ENCODE results near the gene ADAMTS14. TPM values are rescaled to one million over a fixed set of nuclear protein-coding genes. Genes with fewer than 3 reads are reported as not detected.
"Not testable (repeated sequence)": the region's sequence is repeated elsewhere in the genome, so short reads cannot be mapped to it uniquely, and the experiment has no call there.

Gene ADAMTS14
- total RNA-seq, 1 donor from 2014 or later: 1.4 TPM

GRCh38 chr10:70664702-70665195, 7.6 kb upstream of the ADAMTS14 start:
- H3K27ac Mint-ChIP-seq: peak overlapping the region; percentile 45
- peaks cover 20% of the 10 kb centered on the region for H3K27me3 Mint-ChIP-seq
- TF ChIP-seq CTCF (conservative IDR thresholded peaks at IDR 0.05): no peak
- DNase-seq (ENCODE audit: extremely low spot score, unreplicated experiment): peak; percentile 64
- no peaks in the 10 kb centered on the region for H3K9me3 Mint-ChIP-seq
- H3K4me1 Mint-ChIP-seq (ENCODE audit: unreplicated experiment): peaks cover 16% of the 10 kb centered on the region
- H3K36me3 Mint-ChIP-seq: no peaks in the 10 kb centered on the region
- no peak overlapping the region for H3K4me3 Mint-ChIP-seq

DNA sequence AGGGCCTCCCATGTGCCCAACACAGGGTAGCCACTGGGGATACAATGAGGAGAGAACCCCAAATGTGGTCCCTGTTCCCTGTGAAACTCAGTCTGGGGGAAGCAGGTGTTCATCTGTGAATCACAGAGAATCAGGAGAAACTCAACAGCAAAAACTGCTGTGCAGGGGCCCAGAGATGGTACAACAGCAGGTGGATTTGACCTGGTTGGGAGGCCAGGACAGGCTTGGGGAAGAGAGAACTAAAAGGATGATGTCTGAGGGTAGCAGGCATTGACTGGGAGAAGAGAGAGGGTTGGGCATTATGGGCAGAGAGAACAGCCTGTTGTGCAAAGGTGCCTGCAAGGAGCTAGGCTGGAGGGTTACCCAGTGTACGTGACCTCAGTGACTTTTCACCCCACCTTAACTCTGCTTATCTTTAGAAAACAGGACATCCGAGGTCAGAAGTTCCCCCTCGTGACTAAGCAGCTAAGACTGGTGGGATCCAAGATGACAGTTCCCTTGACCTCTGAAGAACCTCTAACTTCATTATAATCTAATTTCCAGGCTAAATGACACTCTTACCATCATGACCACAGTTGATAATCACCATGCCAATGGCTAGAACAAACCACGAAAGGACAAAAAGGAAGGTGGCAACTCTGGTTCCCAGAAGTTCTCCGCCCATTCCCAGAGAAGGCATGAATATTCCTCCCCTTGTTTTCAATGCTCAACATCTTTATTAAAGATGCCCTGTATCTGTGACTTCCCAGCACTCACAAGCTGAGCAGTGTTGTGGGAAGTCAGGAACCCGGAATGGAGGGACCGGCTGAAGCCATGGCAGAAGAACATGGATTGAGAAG, 5.1 kb upstream of the ADAMTS14 start:
- TF ChIP-seq CTCF (conservative IDR thresholded peaks at IDR 0.05): no peak
- no peak overlapping the region for H3K4me3 Mint-ChIP-seq
- H3K4me1 Mint-ChIP-seq (ENCODE audit: unreplicated experiment): peaks cover 18% of the 10 kb centered on the region
- no peak for DNase-seq (ENCODE audit: extremely low spot score, unreplicated experiment)
- H3K27ac Mint-ChIP-seq: no peak overlapping the region
- peaks cover 3% of the 10 kb centered on the region for H3K9me3 Mint-ChIP-seq
- H3K36me3 Mint-ChIP-seq: no peaks in the 10 kb centered on the region
- H3K27me3 Mint-ChIP-seq: peaks cover 36% of the 10 kb centered on the region

GRCh38 chr10:70667818-70668217, 4.5 kb upstream of the ADAMTS14 start:
- H3K9me3 Mint-ChIP-seq; H3K27ac Mint-ChIP-seq; H3K36me3 Mint-ChIP-seq; DNase-seq (ENCODE audit: extremely low spot score, unreplicated experiment); H3K4me3 Mint-ChIP-seq: not testable (repeated sequence)
- H3K27me3 Mint-ChIP-seq: peaks cover 37% of the 10 kb centered on the region
- H3K4me1 Mint-ChIP-seq (ENCODE audit: unreplicated experiment): peaks cover 15% of the 10 kb centered on the region

DNA sequence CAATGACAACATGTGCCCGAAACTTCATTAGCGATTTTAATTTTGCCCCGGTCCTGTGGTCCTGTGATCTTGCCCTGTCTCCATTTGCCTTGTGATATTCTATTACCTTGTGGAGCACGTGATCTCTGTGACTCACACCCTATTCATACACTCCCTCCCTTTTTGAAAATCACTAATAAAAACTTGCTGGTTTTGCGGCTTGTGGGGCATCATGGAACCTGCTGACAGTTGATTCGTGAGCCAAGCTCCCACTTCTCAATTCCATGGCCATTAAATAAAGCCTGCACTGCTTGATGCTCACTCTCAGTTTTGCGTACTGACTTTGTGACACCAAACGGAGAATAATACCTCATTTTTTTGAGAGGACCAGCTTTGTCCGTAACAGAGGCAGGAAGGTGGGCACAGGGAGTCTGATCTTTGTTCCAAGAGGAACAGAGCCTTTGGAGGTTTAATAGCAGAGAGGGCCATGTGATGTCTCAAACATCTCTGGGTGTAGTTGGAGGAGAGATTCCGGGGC, 3.8 kb upstream of the ADAMTS14 start:
- H3K4me1 Mint-ChIP-seq (ENCODE audit: unreplicated experiment): peaks cover 22% of the 10 kb centered on the region
- H3K27ac Mint-ChIP-seq: no peak overlapping the region
- no peaks in the 10 kb centered on the region for H3K36me3 Mint-ChIP-seq
- no peak overlapping the region for H3K4me3 Mint-ChIP-seq
- TF ChIP-seq CTCF (conservative IDR thresholded peaks at IDR 0.05): no peak
- peaks cover 44% of the 10 kb centered on the region for H3K27me3 Mint-ChIP-seq
- no peak for DNase-seq (ENCODE audit: extremely low spot score, unreplicated experiment)
- peaks cover 3% of the 10 kb centered on the region for H3K9me3 Mint-ChIP-seq

DNA sequence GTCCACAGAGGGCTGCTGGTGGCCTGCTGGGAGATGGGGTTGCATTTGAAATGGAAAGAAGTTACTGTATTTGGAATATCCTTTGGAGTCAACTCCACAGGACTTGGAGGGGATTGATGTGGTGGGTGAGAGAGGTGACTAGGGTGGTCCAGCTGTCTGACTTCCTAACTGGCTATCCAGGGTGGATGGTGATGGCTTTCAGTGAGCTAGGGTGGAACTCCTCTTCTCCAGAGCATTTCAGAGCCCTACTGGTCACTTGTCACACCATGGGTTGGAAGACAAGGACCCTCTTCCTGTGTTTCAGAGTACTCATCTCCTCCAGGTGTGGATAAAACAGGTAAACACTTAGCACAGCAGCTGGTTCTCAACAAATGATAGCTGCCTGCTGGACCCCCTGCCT, 3.3 kb upstream of the ADAMTS14 start:
- H3K9me3 Mint-ChIP-seq: peaks cover 3% of the 10 kb centered on the region
- no peak overlapping the region for H3K4me3 Mint-ChIP-seq
- peaks cover 49% of the 10 kb centered on the region for H3K27me3 Mint-ChIP-seq
- peaks cover 22% of the 10 kb centered on the region for H3K4me1 Mint-ChIP-seq (ENCODE audit: unreplicated experiment)
- no peaks in the 10 kb centered on the region for H3K36me3 Mint-ChIP-seq
- TF ChIP-seq CTCF (conservative IDR thresholded peaks at IDR 0.05): no peak
- no peak for DNase-seq (ENCODE audit: extremely low spot score, unreplicated experiment)
- no peak overlapping the region for H3K27ac Mint-ChIP-seq

DNA sequence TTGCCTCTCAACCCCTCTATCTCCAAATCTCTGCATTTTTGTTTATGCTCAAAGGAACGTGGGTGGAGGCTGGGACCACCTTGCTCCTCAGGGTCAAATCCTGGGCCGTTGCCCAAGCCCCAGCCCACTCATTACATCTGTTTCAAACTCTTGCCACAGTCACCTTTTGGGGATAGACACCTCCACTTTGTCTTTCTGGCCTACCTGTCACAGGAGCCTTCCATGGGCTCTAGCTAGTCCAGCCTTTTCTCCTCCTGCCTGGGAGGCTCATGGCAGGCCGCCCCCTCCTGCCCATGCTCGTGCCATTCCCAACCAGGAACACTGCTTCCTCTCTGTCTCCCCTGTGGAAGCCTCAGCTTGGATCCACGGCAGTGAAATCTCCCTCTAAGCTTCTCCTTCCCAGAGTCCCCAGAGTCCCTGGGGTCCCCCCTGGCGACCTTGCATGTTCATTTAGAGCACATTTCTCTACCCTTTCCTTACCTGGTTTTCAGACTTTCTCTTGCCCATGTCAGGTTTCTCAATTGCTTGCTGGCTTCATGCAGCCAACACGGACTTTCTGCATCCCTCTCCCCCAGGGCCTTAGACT, 2.5 kb upstream of the ADAMTS14 start:
- no peak for TF ChIP-seq CTCF (conservative IDR thresholded peaks at IDR 0.05)
- H3K4me1 Mint-ChIP-seq (ENCODE audit: unreplicated experiment): peaks cover 14% of the 10 kb centered on the region
- no peaks in the 10 kb centered on the region for H3K36me3 Mint-ChIP-seq
- no peak overlapping the region for H3K4me3 Mint-ChIP-seq
- peaks cover 3% of the 10 kb centered on the region for H3K9me3 Mint-ChIP-seq
- no peak for DNase-seq (ENCODE audit: extremely low spot score, unreplicated experiment)
- H3K27me3 Mint-ChIP-seq: peaks cover 49% of the 10 kb centered on the region
- H3K27ac Mint-ChIP-seq: peak overlapping the region; percentile 12
